ENCODE data around the gene BEND6. TPM values are rescaled to one million over a fixed set of nuclear protein-coding genes. Genes with fewer than 3 reads are reported as not detected.
A peak's percentile ranks its signal among the peaks of the same experiment; 100 is the strongest.

BEND6 gene
- total RNA-seq, 1 experiment from 2014 or later: 8.0 TPM

GRCh38 chr6:56992703-56993102 lies 37.8 kb downstream of the BEND6 start:
- ChIA-PET CTCF (no interaction called here), POLR2A (interaction anchor here (0.5 to 1.2 kb wide), 3 partner anchors 25 to 378 kb away, joined by 4 to 10 read pairs (median 7); no protein-coding TSS in a partner anchor)
- DNase-seq (ENCODE audit: low read depth, low spot score) (no peak), ATAC-seq (no peak)
- H3K27ac ChIP-seq (ENCODE audit: low read length): no peak overlapping the region
- H3K27me3 ChIP-seq (ENCODE audit: control insufficient read depth, insufficient read depth, low read length): no peaks in the 10 kb centered on the region
- TF ChIP-seq POLR2AphosphoS5 (IDR thresholded peaks at IDR 0.05; ENCODE audit: low read depth, low read length) (no peak), TCF7L2 (IDR thresholded peaks at IDR 0.05; ENCODE audit: low read depth, low read length) (no peak), SIN3A (IDR thresholded peaks at IDR 0.05; ENCODE audit: borderline replicate concordance, insufficient read depth, low read depth, low read length) (no peak), REST (IDR thresholded peaks at IDR 0.05; ENCODE audit: insufficient read depth in 1 of 2, low read depth in 2 of 2, low read length in 1 of 2) (no peak)
- TF ChIP-seq, protein P1, sequence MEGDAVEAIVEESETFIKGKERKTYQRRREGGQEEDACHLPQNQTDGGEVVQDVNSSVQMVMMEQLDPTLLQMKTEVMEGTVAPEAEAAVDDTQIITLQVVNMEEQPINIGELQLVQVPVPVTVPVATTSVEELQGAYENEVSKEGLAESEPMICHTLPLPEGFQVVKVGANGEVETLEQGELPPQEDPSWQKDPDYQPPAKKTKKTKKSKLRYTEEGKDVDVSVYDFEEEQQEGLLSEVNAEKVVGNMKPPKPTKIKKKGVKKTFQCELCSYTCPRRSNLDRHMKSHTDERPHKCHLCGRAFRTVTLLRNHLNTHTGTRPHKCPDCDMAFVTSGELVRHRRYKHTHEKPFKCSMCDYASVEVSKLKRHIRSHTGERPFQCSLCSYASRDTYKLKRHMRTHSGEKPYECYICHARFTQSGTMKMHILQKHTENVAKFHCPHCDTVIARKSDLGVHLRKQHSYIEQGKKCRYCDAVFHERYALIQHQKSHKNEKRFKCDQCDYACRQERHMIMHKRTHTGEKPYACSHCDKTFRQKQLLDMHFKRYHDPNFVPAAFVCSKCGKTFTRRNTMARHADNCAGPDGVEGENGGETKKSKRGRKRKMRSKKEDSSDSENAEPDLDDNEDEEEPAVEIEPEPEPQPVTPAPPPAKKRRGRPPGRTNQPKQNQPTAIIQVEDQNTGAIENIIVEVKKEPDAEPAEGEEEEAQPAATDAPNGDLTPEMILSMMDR (IDR thresholded peaks at IDR 0.05): no peak
- BruUV-seq (replicated peaks): no TSS peak
- no peaks in the 10 kb centered on the region for H3K36me3 ChIP-seq (ENCODE audit: control insufficient read depth, insufficient read depth, low read length)
- in situ Hi-C loops (cut with HindIII; ENCODE audit: low pct_unique_long_range_greater_than_20kb, low sequenced_read_pairs) (no loop called here), intact Hi-C loops (cut with micrococcal nuclease; ENCODE audit: unreplicated experiment) (no loop called here)
- no peaks in the 10 kb centered on the region for H3K9me3 ChIP-seq (ENCODE audit: control insufficient read depth, insufficient read depth, low read depth, low read length)
- no peaks in the 10 kb centered on the region for H3K4me1 ChIP-seq (ENCODE audit: control insufficient read depth, insufficient read depth, low read length)
- H3K4me3 ChIP-seq (ENCODE audit: low read depth in 2 of 2, low read length in 2 of 2): no peak overlapping the region

GRCh38 chr6:56995347-56995902 lies 40.5 kb downstream of the BEND6 start:
- no peaks in the 10 kb centered on the region for H3K4me1 ChIP-seq (ENCODE audit: control insufficient read depth, insufficient read depth, low read length)
- H3K4me3 ChIP-seq (ENCODE audit: low read depth in 2 of 2, low read length in 2 of 2): no peak overlapping the region
- ChIA-PET CTCF (no interaction called here), POLR2A (no interaction called here)
- TF ChIP-seq TCF7L2 (IDR thresholded peaks at IDR 0.05; ENCODE audit: low read depth, low read length) (no peak), POLR2AphosphoS5 (IDR thresholded peaks at IDR 0.05; ENCODE audit: low read depth, low read length) (no peak), SIN3A (IDR thresholded peaks at IDR 0.05; ENCODE audit: borderline replicate concordance, insufficient read depth, low read depth, low read length) (no peak), REST (IDR thresholded peaks at IDR 0.05; ENCODE audit: insufficient read depth in 1 of 2, low read depth in 2 of 2, low read length in 1 of 2) (no peak)
- TF ChIP-seq, protein P1 (IDR thresholded peaks at IDR 0.05): peak; percentile 64
- no peaks in the 10 kb centered on the region for H3K36me3 ChIP-seq (ENCODE audit: control insufficient read depth, insufficient read depth, low read length)
- intact Hi-C loops (cut with micrococcal nuclease; ENCODE audit: unreplicated experiment) (no loop called here), in situ Hi-C loops (cut with HindIII; ENCODE audit: low pct_unique_long_range_greater_than_20kb, low sequenced_read_pairs) (no loop called here)
- BruUV-seq (replicated peaks): no TSS peak
- no peak overlapping the region for H3K27ac ChIP-seq (ENCODE audit: low read length)
- ATAC-seq: 0 out of 2 replicates have a peak, but pooled peaks have one; percentile 53
- no peak for DNase-seq (ENCODE audit: low read depth, low spot score)
- H3K9me3 ChIP-seq (ENCODE audit: control insufficient read depth, insufficient read depth, low read depth, low read length): peaks cover 6% of the 10 kb centered on the region; the same call in 1 of the 2 replicates
- H3K27me3 ChIP-seq (ENCODE audit: control insufficient read depth, insufficient read depth, low read length): no peaks in the 10 kb centered on the region
